ENCODE data around the gene AHSG. TPM values are rescaled to one million over a fixed set of nuclear protein-coding genes. Genes with fewer than 3 reads are reported as not detected.
A peak's percentile ranks its signal among the peaks of the same experiment; 100 is the strongest.

Gene AHSG
- total and polyA plus RNA-seq, 2 experiments from 2014 or later = 0.10 to 0.18 TPM

DNA sequence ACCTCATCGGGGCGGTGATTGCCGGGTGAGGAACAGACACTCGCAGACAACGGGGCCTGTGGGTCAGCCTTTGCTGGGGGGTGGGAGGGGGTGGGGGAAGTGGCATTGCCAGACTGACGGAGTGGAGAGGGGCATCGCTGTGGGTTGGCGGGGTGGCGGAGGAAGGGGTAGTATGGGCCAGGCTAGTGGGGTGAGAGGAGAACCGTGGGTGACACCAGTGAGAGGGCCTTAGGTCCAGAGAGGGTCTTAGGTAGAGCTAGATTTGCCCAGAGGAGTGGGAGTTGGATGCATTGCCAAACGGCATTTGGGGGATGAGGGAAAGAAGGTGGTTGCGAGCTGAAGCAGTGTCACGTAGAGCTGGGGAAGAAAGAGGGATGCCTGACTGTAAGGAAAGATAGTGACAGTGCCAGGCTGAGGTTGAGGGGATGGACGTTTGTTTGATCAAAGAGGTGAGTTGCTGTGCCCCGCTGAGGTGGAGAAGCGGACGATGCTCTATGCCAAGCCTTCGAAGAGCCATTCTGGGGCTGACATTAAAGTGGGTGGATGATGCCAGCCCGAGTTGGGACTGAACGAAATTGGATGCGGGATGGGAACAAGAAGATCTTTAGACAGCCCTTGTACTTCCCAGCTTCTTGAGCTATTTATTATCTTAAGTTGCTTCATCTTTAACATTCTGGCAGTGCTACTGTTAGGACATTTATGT, 41.8 kb upstream of the AHSG start (continued):
- TF ChIP-seq, protein P1, sequence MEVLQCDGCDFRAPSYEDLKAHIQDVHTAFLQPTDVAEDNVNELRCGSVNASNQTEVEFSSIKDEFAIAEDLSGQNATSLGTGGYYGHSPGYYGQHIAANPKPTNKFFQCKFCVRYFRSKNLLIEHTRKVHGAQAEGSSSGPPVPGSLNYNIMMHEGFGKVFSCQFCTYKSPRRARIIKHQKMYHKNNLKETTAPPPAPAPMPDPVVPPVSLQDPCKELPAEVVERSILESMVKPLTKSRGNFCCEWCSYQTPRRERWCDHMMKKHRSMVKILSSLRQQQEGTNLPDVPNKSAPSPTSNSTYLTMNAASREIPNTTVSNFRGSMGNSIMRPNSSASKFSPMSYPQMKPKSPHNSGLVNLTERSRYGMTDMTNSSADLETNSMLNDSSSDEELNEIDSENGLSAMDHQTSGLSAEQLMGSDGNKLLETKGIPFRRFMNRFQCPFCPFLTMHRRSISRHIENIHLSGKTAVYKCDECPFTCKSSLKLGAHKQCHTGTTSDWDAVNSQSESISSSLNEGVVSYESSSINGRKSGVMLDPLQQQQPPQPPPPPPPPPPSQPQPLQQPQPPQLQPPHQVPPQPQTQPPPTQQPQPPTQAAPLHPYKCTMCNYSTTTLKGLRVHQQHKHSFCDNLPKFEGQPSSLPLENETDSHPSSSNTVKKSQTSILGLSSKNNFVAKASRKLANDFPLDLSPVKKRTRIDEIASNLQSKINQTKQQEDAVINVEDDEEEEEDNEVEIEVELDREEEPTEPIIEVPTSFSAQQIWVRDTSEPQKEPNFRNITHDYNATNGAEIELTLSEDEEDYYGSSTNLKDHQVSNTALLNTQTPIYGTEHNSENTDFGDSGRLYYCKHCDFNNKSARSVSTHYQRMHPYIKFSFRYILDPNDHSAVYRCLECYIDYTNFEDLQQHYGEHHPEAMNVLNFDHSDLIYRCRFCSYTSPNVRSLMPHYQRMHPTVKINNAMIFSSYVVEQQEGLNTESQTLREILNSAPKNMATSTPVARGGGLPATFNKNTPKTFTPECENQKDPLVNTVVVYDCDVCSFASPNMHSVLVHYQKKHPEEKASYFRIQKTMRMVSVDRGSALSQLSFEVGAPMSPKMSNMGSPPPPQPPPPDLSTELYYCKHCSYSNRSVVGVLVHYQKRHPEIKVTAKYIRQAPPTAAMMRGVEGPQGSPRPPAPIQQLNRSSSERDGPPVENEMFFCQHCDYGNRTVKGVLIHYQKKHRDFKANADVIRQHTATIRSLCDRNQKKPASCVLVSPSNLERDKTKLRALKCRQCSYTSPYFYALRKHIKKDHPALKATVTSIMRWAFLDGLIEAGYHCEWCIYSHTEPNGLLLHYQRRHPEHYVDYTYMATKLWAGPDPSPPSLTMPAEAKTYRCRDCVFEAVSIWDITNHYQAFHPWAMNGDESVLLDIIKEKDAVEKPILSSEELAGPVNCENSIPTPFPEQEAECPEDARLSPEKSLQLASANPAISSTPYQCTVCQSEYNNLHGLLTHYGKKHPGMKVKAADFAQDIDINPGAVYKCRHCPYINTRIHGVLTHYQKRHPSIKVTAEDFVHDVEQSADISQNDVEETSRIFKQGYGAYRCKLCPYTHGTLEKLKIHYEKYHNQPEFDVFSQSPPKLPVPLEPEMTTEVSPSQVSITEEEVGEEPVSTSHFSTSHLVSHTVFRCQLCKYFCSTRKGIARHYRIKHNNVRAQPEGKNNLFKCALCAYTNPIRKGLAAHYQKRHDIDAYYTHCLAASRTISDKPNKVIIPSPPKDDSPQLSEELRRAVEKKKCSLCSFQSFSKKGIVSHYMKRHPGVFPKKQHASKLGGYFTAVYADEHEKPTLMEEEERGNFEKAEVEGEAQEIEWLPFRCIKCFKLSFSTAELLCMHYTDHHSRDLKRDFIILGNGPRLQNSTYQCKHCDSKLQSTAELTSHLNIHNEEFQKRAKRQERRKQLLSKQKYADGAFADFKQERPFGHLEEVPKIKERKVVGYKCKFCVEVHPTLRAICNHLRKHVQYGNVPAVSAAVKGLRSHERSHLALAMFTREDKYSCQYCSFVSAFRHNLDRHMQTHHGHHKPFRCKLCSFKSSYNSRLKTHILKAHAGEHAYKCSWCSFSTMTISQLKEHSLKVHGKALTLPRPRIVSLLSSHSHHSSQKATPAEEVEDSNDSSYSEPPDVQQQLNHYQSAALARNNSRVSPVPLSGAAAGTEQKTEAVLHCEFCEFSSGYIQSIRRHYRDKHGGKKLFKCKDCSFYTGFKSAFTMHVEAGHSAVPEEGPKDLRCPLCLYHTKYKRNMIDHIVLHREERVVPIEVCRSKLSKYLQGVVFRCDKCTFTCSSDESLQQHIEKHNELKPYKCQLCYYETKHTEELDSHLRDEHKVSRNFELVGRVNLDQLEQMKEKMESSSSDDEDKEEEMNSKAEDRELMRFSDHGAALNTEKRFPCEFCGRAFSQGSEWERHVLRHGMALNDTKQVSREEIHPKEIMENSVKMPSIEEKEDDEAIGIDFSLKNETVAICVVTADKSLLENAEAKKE (CRISPR knock-in tag; IDR thresholded peaks at IDR 0.05) = no peak
- no peak for TF ChIP-seq JUNB (IDR thresholded peaks at IDR 0.05; ENCODE audit: unreplicated experiment)
- no peak for TF ChIP-seq ZNF331 (CRISPR knock-in tag; IDR thresholded peaks at IDR 0.05; ENCODE audit: low read depth)
- TF ChIP-seq NANOG (IDR thresholded peaks at IDR 0.05; ENCODE audit: borderline replicate concordance) = no peak

DNA sequence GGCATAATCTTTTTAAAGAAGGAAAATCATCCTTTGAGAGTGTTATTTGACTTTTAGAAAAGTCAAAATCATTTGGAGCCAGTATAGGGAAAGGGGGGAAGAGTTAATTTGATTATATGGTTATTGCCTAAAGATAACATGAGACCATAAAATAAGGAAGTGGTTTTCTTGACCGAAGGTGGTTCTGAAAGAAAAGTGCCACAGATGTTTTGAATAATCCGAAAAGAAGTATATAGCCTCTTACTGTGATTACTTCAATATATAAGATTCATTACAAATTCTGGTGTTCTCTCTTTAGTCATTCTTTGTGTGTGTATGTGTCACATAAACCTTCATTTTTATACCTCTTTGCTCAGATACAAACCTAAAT, 41.2 kb upstream of the AHSG start:
- Histone ChIP-seq H3K4me1 (ENCODE audit: insufficient read depth) (peaks cover 21% of the 10 kb centered on the region), H3K9me2 (ENCODE audit: insufficient read depth) (no peaks in the 10 kb centered on the region), H3K27me3 (ENCODE audit: insufficient read depth) (no peaks in the 10 kb centered on the region), H3K4me3 (peak overlapping the region; percentile 75), H3K27ac (ENCODE audit: low read depth) (no peak overlapping the region), H3K79me2 (replicated peaks; ENCODE audit: insufficient read depth) (peaks cover 31% of the 10 kb centered on the region), H4K20me1 (replicated peaks; ENCODE audit: insufficient read depth) (peaks cover 3% of the 10 kb centered on the region; the same call in 1 of the 2 replicates), H3K36me3 (ENCODE audit: insufficient read depth) (peaks cover 45% of the 10 kb centered on the region), H2AFZ (no peak overlapping the region), H3F3A (replicated peaks; ENCODE audit: low read depth) (peaks cover 2% of the 10 kb centered on the region; the same call in 1 of the 2 replicates), H3K4me2 (peak overlapping the region; percentile 94)
- Mint-ChIP-seq H3K4me3 (peak overlapping the region; percentile 88), H3K9me3 (no peaks in the 10 kb centered on the region), H3K27ac (no peak overlapping the region), H3K36me3 (ENCODE audit: low read depth) (peaks cover 37% of the 10 kb centered on the region; the same call in 2 of the 3 replicates), H3K27me3 (ENCODE audit: insufficient read depth, low read depth, poor library complexity) (peaks cover 7% of the 10 kb centered on the region), H3K4me1 (peaks cover 17% of the 10 kb centered on the region)
- no peak for ATAC-seq
- no peak for DNase-seq (ENCODE audit: low spot score)
- TF ChIP-seq, protein P2, sequence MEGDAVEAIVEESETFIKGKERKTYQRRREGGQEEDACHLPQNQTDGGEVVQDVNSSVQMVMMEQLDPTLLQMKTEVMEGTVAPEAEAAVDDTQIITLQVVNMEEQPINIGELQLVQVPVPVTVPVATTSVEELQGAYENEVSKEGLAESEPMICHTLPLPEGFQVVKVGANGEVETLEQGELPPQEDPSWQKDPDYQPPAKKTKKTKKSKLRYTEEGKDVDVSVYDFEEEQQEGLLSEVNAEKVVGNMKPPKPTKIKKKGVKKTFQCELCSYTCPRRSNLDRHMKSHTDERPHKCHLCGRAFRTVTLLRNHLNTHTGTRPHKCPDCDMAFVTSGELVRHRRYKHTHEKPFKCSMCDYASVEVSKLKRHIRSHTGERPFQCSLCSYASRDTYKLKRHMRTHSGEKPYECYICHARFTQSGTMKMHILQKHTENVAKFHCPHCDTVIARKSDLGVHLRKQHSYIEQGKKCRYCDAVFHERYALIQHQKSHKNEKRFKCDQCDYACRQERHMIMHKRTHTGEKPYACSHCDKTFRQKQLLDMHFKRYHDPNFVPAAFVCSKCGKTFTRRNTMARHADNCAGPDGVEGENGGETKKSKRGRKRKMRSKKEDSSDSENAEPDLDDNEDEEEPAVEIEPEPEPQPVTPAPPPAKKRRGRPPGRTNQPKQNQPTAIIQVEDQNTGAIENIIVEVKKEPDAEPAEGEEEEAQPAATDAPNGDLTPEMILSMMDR (conservative IDR thresholded peaks at IDR 0.05; ENCODE audit: low read depth in 2 of 2) = no peak
- TF ChIP-seq, protein P1 (CRISPR knock-in tag; IDR thresholded peaks at IDR 0.05) = no peak
